HG03565 (cell line): ENCODE measurements around the gene GMPPA.

ENCODE experiments used
- ATAC-seq: cut with Tn5 transposase; IDR thresholded peaks from one replicate; pipeline ENCODE4 v1.9.1; 2021; ENCODE audit warnings: mild to moderate bottlenecking, moderate library complexity; ENCODE audit not compliant: unreplicated experiment

Gene GMPPA

DNA sequence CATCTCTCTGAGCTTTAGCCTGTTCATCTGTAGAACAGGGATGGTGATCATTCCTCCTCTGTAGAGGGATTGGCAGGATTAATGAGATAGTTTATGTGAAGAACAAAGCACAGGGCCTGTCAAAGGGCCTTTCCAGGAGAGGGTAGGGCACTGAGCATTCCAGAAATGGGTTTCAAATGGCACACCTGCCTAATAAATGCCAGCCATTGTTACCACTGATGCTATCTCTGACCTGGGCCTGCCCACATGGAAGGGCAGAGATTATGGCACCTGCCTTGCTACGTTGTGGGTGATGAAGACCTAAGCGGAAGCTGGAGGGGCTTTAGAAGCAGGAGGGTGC is 31.0 kb upstream of the GMPPA start:
- no peak for ATAC-seq

- ATAC-seq = no peak
Measured at GRCh38 chr2:219468410-219469185, 30.1 kb upstream of the GMPPA start.

DNA sequence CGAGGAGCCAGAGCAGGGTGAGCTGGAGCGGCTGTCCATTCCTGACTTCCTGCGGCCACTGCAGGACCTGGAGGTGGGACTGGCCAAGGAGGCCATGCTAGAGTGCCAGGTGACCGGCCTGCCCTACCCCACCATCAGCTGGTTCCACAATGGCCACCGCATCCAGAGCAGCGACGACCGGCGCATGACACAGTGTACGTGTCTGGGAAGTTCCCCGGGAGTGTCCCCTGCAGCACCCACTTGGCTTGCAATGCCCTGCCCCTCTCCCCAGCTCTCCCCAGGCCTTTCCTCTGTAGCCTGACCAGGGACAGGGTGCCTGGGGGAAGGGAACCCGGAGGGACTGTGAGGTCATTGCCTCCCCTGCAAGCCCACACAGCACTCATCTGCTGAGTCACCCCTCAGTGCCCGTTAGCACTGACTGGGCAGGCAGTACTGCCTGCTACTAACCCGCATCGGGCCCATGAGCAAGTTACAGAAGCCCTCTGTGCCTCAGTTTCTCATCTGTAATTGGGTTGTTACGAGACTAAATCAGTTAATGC is 29.4 kb upstream of the GMPPA start:
- no peak for ATAC-seq

- no peak for ATAC-seq
Measured at GRCh38 chr2:219470429-219470828, 28.3 kb upstream of the GMPPA start.

DNA sequence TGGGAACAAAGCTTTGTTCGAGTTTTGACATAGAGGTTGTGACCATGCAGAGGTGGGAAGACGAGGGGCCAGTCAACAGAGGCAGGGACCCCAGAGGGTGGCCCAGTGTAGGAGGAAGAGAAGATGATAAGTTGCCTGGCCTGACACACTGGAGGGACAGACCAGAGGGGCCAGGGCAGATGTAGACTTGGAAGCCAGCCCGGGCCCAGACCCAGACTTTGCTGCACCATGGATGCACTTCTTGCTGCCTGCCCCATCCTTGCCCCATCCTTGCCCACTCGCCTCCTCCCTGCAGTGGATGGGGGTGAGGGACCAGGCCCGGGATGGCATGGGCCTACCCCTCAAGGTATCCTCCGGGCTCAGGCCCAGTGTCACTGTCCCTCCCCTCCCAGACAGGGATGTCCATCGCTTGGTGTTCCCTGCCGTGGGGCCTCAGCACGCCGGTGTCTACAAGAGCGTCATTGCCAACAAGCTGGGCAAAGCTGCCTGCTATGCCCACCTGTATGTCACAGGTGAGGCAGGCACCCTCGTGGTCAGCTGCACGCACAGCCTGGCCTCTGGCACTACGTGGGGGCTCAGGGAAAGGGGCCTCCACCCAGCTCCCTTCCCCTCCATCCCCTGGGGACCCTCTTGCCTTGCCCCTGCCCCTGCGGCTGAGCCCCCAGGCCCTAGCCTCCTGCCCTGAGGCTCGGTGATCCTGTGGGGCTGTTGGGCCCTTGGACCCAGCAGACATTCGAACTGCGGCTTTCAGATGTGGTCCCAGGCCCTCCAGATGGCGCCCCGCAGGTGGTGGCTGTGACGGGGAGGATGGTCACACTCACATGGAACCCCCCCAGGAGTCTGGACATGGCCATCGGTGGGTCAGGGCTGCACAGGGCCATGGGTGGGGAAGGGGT is 27.0 kb upstream of the GMPPA start:
- no peak for ATAC-seq

DNA sequence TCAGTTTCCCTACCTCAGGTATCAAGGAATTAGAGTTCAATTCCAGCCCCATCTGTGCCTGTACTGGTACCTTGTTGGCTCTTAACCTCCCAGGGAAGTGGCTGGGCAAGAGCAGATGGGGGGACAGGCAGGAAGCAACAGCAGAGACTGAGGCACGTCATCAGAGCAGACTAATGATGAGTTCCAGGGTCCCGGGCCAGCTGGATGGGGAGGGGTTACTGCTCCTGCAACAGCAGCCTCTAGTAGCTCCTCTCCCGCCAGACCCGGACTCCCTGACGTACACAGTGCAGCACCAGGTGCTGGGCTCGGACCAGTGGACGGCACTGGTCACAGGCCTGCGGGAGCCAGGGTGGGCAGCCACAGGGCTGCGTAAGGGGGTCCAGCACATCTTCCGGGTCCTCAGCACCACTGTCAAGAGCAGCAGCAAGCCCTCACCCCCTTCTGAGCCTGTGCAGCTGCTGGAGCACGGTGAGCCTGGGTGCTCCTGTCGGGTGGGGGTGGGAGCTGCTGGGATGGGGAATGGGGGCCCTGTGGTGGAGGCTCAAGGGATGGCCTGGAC is 26.0 kb upstream of the GMPPA start:
- ATAC-seq = no peak

DNA sequence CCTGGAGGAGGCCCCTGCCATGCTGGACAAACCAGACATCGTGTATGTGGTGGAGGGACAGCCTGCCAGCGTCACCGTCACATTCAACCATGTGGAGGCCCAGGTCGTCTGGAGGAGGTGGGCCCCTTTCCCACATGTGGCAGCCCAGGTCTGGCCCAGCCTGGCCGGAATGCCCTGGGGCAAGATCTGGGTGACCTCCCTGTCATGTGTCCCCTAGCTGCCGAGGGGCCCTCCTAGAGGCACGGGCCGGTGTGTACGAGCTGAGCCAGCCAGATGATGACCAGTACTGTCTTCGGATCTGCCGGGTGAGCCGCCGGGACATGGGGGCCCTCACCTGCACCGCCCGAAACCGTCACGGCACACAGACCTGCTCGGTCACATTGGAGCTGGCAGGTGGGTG is 25.2 kb upstream of the GMPPA start:
- no peak for ATAC-seq

DNA sequence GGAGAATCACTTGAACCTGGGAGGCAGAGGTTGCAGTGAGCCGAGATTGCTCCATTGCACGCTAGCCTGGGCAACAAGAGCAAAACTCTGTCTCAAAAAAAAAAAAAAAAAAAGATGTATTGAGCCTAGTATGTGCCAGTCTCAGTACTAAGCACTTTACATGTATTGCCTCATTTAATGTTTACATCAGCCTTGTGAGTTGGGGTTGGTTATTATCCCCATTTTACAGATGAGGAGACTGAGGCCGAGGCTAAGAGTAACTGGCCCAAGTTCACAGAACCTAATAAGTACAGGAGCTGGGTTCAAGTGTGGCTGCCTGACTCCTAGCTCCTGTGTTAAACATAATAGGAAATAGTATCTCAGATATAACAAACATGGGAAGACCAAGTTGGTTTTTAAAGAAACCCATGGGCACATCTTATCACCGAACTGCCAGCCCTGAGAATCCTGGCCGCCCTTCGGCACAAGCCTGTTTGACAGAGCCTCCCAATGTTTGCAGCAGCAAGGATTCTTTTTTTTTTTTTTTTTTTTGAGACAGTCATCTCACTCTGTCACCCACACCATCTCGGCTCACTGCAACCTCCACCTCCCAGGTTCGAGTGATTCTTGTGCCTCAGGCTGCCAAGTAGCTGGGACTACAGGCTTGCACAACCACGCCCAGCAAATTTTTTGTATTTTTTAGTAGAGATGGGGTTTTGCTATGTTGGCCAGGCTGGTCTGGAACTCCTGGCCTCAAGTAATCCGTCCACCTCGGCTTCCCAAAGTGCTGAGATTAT is 24.2 kb upstream of the GMPPA start:
- ATAC-seq = no peak

DNA sequence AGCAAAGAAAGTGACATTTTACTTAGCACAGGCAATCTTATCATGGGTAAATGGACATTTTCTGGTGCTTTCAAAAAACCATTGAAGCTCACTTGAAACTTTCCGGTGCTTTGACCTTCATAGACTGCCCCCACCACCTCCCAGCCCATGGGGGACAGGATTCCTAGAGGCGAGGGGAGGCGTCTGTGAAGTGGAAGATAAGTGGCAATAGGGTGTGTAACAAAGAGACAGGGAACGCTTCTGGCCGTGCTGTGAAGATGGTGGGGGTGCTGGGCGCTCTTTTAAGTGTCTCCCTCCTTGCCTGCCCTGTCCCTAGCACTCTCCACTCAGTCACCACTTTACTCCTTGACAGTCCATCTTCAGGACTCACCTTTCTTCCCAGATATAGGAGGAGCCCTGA is 23.4 kb upstream of the GMPPA start:
- ATAC-seq = no peak

DNA sequence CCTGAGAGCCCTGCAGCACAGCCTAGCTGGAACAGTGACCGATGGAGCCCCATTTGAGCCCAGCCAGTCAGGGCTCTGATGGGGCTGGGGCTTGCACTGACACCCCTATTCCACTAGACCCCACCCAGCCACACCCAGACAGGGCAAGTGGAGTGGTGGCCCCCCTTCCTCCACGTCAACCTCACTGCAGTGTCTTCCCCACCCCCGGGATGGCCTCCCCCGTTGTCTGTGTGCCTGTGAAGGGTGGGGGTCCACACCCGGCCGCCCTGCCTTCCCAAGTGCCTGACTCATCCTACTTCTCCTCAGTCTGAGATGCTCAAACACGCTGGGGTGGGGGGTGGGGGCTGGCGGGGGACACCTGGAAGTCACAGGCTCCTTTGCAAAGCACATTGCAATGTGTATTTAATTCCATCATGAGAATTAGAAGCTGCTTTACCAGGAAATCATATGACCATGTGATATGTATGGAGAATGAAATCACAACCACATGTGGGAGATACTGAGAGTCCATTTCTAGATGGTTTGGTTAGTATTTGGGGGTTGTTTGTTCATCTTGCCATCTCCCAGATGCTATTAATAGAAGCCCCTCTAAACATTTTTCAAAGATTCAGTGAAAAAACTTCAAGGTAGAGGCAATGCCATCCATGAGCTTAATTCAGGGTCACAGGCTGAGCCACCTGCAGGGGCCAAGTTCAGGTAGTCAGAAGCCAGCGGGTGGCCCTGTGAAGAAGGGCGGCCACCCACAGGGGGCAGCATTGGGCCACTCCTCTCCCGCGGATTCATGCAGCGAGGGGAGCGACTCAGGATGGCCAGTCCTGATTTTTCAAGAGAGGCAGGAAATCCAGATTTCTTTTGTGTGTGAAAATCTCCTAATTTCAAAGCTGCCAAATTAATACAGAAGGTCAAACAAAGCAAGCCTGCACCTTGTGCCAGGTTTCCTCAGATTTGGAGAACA is 22.7 kb upstream of the GMPPA start:
- no peak for ATAC-seq

DNA sequence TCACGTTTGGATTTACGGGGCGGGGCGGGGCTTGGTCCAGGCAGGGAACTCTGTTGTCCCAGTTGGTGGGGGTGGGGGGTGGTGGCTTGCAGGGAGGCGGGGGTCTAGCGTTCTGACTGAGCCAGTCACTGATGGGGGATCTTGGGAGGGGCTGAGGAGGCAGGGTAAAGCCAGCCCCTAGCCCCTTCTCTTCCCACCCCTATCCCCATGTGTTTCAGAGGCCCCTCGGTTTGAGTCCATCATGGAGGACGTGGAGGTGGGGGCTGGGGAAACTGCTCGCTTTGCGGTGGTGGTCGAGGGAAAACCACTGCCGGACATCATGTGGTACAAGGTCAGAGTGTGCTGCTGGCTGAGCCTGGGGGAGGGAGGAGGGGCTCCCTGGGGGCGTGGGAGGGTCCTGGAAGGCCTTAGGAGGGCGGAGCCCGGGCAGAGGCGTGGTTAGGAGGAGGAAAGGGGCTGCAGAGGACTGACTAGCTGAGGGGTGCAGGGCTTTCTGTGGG is 22.0 kb upstream of the GMPPA start:
- ATAC-seq = no peak

- no peak for ATAC-seq
Measured at GRCh38 chr2:219477179-219477578, 21.5 kb upstream of the GMPPA start.

- ATAC-seq = no peak
Measured at GRCh38 chr2:219477815-219478214, 20.9 kb upstream of the GMPPA start.

GRCh38 chr2:219478916-219479315 is 19.8 kb upstream of the GMPPA start:
- no peak for ATAC-seq

GRCh38 chr2:219480004-219480403 is 18.7 kb upstream of the GMPPA start:
- ATAC-seq = no peak

- ATAC-seq = no peak
Measured at GRCh38 chr2:219482674-219483405, 15.9 kb upstream of the GMPPA start.

GRCh38 chr2:219483451-219484342 is 15.0 kb upstream of the GMPPA start:
- ATAC-seq = no peak
